Naive thymus-derived CD4-positive, alpha-beta T cell (primary cell): ENCODE data around the gene ARPC1A. TPM values are rescaled to one million over a fixed set of nuclear protein-coding genes. Genes with fewer than 3 reads are reported as not detected.

ENCODE experiments used
- ATAC-seq: fragments of 150-1000 bp; cut with Tn5 transposase; 2 replicates; pipeline ENCODE4 v1.10.0; 2021; ENCODE audit warnings: mild to moderate bottlenecking, moderate library complexity
- CTCF ChIA-PET: fragments of 350-600 bp; sonication (Branson Sonifier 250); formaldehyde crosslinking; loops from one replicate; lab custom pipeline; 2021; ENCODE audit warnings: antibody characterized with exemption; lab: Charles Lee
- POLR2A ChIA-PET: fragments of 350-600 bp; sonication (Branson Sonifier 250); formaldehyde crosslinking; loops from one replicate; lab custom pipeline; 2021; ENCODE audit warnings: antibody characterized with exemption, inconsistent platforms; lab: Charles Lee
- DNase-seq, 9 donors: peaks; one replicate each; pipeline versions ENCODE4 v3.0.0 to v3.0.0-alpha.2; 2020 to 2022; ENCODE audit warnings: mixed read lengths in 1 of 9
- H3K27ac ChIP-seq: one replicate; pipeline ENCODE4 v1.7.0; 2013; ENCODE audit warnings: mild to moderate bottlenecking, low read depth, low read length, moderate library complexity
- H3K27me3 ChIP-seq, 2 donors: one replicate each; pipeline ENCODE4 v1.7.0; 2013; ENCODE audit warnings: low read length in 2 of 2, mild to moderate bottlenecking in 2 of 2, moderate library complexity in 2 of 2; ENCODE audit not compliant: control insufficient read depth in 2 of 2, insufficient read depth in 2 of 2
- H3K36me3 ChIP-seq, 3 experiments: 1 replicate in 2 of 3; 2 replicates in 1 of 3; pipeline ENCODE4 v1.7.0; 2013; ENCODE audit warnings: low read length in 3 of 3, mild to moderate bottlenecking in 3 of 3, moderate library complexity in 1 of 3; ENCODE audit not compliant: insufficient read depth in 3 of 3, control insufficient read depth in 2 of 3
- H3K4me1 ChIP-seq, 2 donors: one replicate each; pipeline ENCODE4 v1.7.0; 2013; ENCODE audit warnings: low read length in 2 of 2, mild to moderate bottlenecking in 2 of 2, moderate library complexity in 1 of 2; ENCODE audit not compliant: control insufficient read depth in 2 of 2, insufficient read depth in 2 of 2
- H3K4me3 ChIP-seq: 2 replicates; pipeline ENCODE4 v1.7.0; 2013; ENCODE audit warnings: mild to moderate bottlenecking, low read length
- H3K9me3 ChIP-seq, 3 experiments: 1 replicate in 2 of 3; 2 replicates in 1 of 3; pipeline ENCODE4 v1.7.0; 2013; ENCODE audit warnings: low read length in 3 of 3; ENCODE audit not compliant: control insufficient read depth in 2 of 3
- H3K27ac Mint-ChIP-seq, 9 donors: one replicate each; pipeline ENCODE4 v1.8.0; 2020 to 2022; ENCODE audit warnings: mixed read lengths in 9 of 9, mild to moderate bottlenecking in 8 of 9, moderate library complexity in 5 of 9, inconsistent platforms in 2 of 9
- H3K27me3 Mint-ChIP-seq, 5 donors: one replicate each; pipeline ENCODE4 v1.8.0; 2021 to 2022; ENCODE audit warnings: mixed read lengths in 5 of 5, mild to moderate bottlenecking in 1 of 5
- H3K36me3 Mint-ChIP-seq, 5 donors: one replicate each; pipeline ENCODE4 v1.8.0; 2020 to 2022; ENCODE audit warnings: mixed read lengths in 5 of 5, mild to moderate bottlenecking in 3 of 5, inconsistent platforms in 1 of 5
- H3K4me1 Mint-ChIP-seq, 7 donors: one replicate each; pipeline ENCODE4 v1.8.0; 2020 to 2022; ENCODE audit warnings: mixed read lengths in 7 of 7, mild to moderate bottlenecking in 3 of 7, inconsistent platforms in 1 of 7
- H3K4me3 Mint-ChIP-seq, 10 donors: one replicate each; pipeline ENCODE4 v1.8.0; 2020 to 2022; ENCODE audit warnings: mild to moderate bottlenecking in 10 of 10, mixed read lengths in 10 of 10, moderate library complexity in 6 of 10, inconsistent platforms in 2 of 10
- H3K9me3 Mint-ChIP-seq, 11 donors: one replicate each; pipeline ENCODE4 v1.8.0; 2020 to 2022; ENCODE audit warnings: mixed read lengths in 11 of 11, mild to moderate bottlenecking in 4 of 11, inconsistent platforms in 1 of 11, moderate library complexity in 1 of 11
- intact Hi-C, 2 donors: fragments of 100-400 bp; cut with micrococcal nuclease; formaldehyde crosslinking; loops; one replicate each; pipeline ENCODE4 v1.15.1; 2023
- polyA plus RNA-seq, 2 donors: library from polyadenylated mRNA; unstranded; fragments of 300-500 nt; fragmentation: Illumina TruSeq; gene quantifications; one replicate each; pipeline ENCODE4 v1.2.3, GENCODE V29; 2021
- total RNA-seq, 6 experiments: library from RNA in 5 of 6; stranded (reverse) in 5 of 6; gene quantifications; 1 replicate in 5 of 6; 2 replicates in 1 of 6; pipeline ENCODE4 v1.2.3 and lab custom pipeline; 2021 to 2026

ARPC1A gene
- total and polyA plus RNA-seq, 7 experiments from 2014 or later = 28.1 to 101 (median 53.4) TPM

- H3K36me3 Mint-ChIP-seq = peaks cover 0 to 23% (median 4%) of the 10 kb centered on the region in 5 donors
- H3K9me3 ChIP-seq = no peaks in the 10 kb centered on the region
- DNase-seq = no peak
- peak overlapping the region; percentile 12 for H3K27ac ChIP-seq
- peak overlapping the region in 5 of 9 donors; percentile 49 to 96 (median 83) for H3K27ac Mint-ChIP-seq
- H3K4me3 ChIP-seq = no peak overlapping the region
- H3K4me3 Mint-ChIP-seq = peak overlapping the region in 2 of 10 donors; percentile 38 to 52
- no peaks in the 10 kb centered on the region for H3K9me3 Mint-ChIP-seq
- intact Hi-C loops = no loop called here
- peaks cover 4 to 9% of the 10 kb centered on the region in 2 donors for H3K4me1 ChIP-seq
- ChIA-PET POLR2A (interaction anchor here (0.6 to 4.9 kb wide), 5 partner anchors 9 to 405 kb away, joined by 3 to 55 read pairs (median 12); partner anchors contain the start of genes ARPC1B, BUD31 and PDAP1), CTCF (interaction anchor here (0.6 to 1.2 kb wide), 4 partner anchors 17 to 399 kb away, joined by 3 to 4 read pairs (median 4); partner anchors contain the start of gene ZNF655)
- H3K36me3 ChIP-seq = peaks cover 29 to 89% (median 55%) of the 10 kb centered on the region in 3 experiments
- ATAC-seq = no peak
- H3K27me3 ChIP-seq = no peaks in the 10 kb centered on the region
- no peaks in the 10 kb centered on the region for H3K27me3 Mint-ChIP-seq
- peaks cover 9 to 30% (median 18%) of the 10 kb centered on the region in 7 donors for H3K4me1 Mint-ChIP-seq
These were observed 65.4 kb downstream of the ARPC1A start for GRCh38 chr7:99390941-99391602.

- ATAC-seq (no peak), DNase-seq (no peak)
- H3K27ac ChIP-seq = peak overlapping the region; percentile 85
- no peaks in the 10 kb centered on the region for H3K27me3 ChIP-seq
- ChIA-PET POLR2A (interaction anchor here (1.1 to 4.9 kb wide), 6 partner anchors 9 to 23 kb away, joined by 4 to 55 read pairs (median 20); partner anchors contain the start of genes ARPC1B, BUD31 and PDAP1), CTCF (interaction anchor here (1.0 to 1.5 kb wide), 2 partner anchors 17 to 166 kb away, joined by 3 to 4 read pairs; partner anchors contain the start of genes BUD31, PDAP1 and ZNF655)
- Mint-ChIP-seq H3K27me3 (no peaks in the 10 kb centered on the region), H3K4me3 (peak overlapping the region in 6 of 10 donors; percentile 25 to 84 (median 52)), H3K9me3 (no peaks in the 10 kb centered on the region), H3K4me1 (peaks cover 9 to 26% (median 17%) of the 10 kb centered on the region in 7 donors), H3K27ac (peak overlapping the region; percentile 28 to 97 (median 73)), H3K36me3 (peaks cover 0 to 21% (median 2%) of the 10 kb centered on the region in 5 donors)
- H3K36me3 ChIP-seq = peaks cover 22 to 87% (median 48%) of the 10 kb centered on the region in 3 experiments
- peaks cover 4 to 9% of the 10 kb centered on the region in 2 donors for H3K4me1 ChIP-seq
- intact Hi-C loops = loop anchor here in 1 of 2 donors (2.0 kb wide), 1 partner anchor 17 kb away; the partner anchor contains the start of gene ARPC1B
- no peak overlapping the region for H3K4me3 ChIP-seq
- no peaks in the 10 kb centered on the region for H3K9me3 ChIP-seq
These were observed 66.3 kb downstream of the ARPC1A start for GRCh38 chr7:99392046-99392445.

GRCh38 chr7:99392659-99393354 is 67.1 kb downstream of the ARPC1A start:
- H3K36me3 ChIP-seq = peaks cover 22 to 87% (median 48%) of the 10 kb centered on the region in 3 experiments
- no peaks in the 10 kb centered on the region for H3K9me3 ChIP-seq
- no peaks in the 10 kb centered on the region for H3K27me3 ChIP-seq
- intact Hi-C loops = loop anchor here (1.0 to 2.0 kb wide), 4 partner anchors 12 to 19 kb away; partner anchors contain the start of genes ARPC1B (in 2 of the 2), BUD31 (in 2 of the 2) and PDAP1 (in 2 of the 2)
- no peaks in the 10 kb centered on the region for H3K27me3 Mint-ChIP-seq
- peak overlapping the region; percentile 55 for H3K4me3 ChIP-seq
- ChIA-PET CTCF (interaction anchor here (1.5 to 1.6 kb wide), 2 partner anchors 16 to 30 kb away, joined by 3 to 8 read pairs; partner anchors contain the start of genes BUD31 and PDAP1), POLR2A (interaction anchor here (0.5 to 4.9 kb wide), 12 partner anchors 10 to 106 kb away, joined by 3 to 55 read pairs (median 6); partner anchors contain the start of genes ARPC1A, ARPC1B, BUD31 and CPSF4)
- H3K27ac Mint-ChIP-seq = peak overlapping the region; percentile 85 to 97 (median 95)
- DNase-seq (peak; percentile 72 to 87 (median 83)), ATAC-seq (peak; percentile 98)
- H3K4me1 Mint-ChIP-seq = peaks cover 10 to 28% (median 17%) of the 10 kb centered on the region in 7 donors
- peak overlapping the region; percentile 85 for H3K27ac ChIP-seq
- peaks cover 0 to 20% (median 2%) of the 10 kb centered on the region in 5 donors for H3K36me3 Mint-ChIP-seq
- H3K9me3 Mint-ChIP-seq = peaks cover 0 to 1% (median 0%) of the 10 kb centered on the region in 11 donors
- peak overlapping the region; percentile 74 to 91 (median 84) for H3K4me3 Mint-ChIP-seq
- H3K4me1 ChIP-seq = peaks cover 4 to 9% of the 10 kb centered on the region in 2 donors

GRCh38 chr7:99393355-99394187 is 67.9 kb downstream of the ARPC1A start:
- Histone ChIP-seq H3K9me3 (no peaks in the 10 kb centered on the region), H3K27ac (peak overlapping the region; percentile 85), H3K27me3 (no peaks in the 10 kb centered on the region), H3K36me3 (peaks cover 22 to 87% (median 41%) of the 10 kb centered on the region in 3 experiments), H3K4me3 (peak overlapping the region; percentile 55), H3K4me1 (peaks cover 4 to 9% of the 10 kb centered on the region in 2 donors)
- no peaks in the 10 kb centered on the region for H3K27me3 Mint-ChIP-seq
- ChIA-PET CTCF (interaction anchor here (1.5 to 1.6 kb wide), 3 partner anchors 15 to 31 kb away, joined by 3 to 8 read pairs (median 4); partner anchors contain the start of genes BUD31 and PDAP1), POLR2A (interaction anchor here (0.5 to 4.9 kb wide), 12 partner anchors 10 to 105 kb away, joined by 3 to 55 read pairs (median 6); partner anchors contain the start of genes ARPC1A, ARPC1B, BUD31 and CPSF4)
- H3K9me3 Mint-ChIP-seq = peaks cover 0 to 2% (median 0%) of the 10 kb centered on the region in 11 donors
- intact Hi-C loops = loop anchor here (1.0 to 2.0 kb wide), 4 partner anchors 12 to 19 kb away; partner anchors contain the start of genes ARPC1B (in 2 of the 2), BUD31 (in 2 of the 2) and PDAP1 (in 2 of the 2)
- no peak for DNase-seq
- H3K4me1 Mint-ChIP-seq = peaks cover 17 to 31% (median 19%) of the 10 kb centered on the region in 7 donors
- no peak for ATAC-seq
- peak overlapping the region; percentile 74 to 91 (median 84) for H3K4me3 Mint-ChIP-seq
- H3K27ac Mint-ChIP-seq = peak overlapping the region; percentile 85 to 97 (median 95)
- peaks cover 0 to 22% (median 5%) of the 10 kb centered on the region in 5 donors for H3K36me3 Mint-ChIP-seq

- Mint-ChIP-seq H3K36me3 (peaks cover 0 to 22% (median 5%) of the 10 kb centered on the region in 5 donors), H3K27ac (peak overlapping the region in 7 of 9 donors; percentile 57 to 97 (median 89)), H3K9me3 (peaks cover 0 to 2% (median 0%) of the 10 kb centered on the region in 11 donors), H3K4me3 (peak overlapping the region in 4 of 10 donors; percentile 82 to 91 (median 84)), H3K27me3 (no peaks in the 10 kb centered on the region), H3K4me1 (peaks cover 17 to 36% (median 23%) of the 10 kb centered on the region in 7 donors)
- Histone ChIP-seq H3K9me3 (no peaks in the 10 kb centered on the region), H3K27ac (peak overlapping the region; percentile 85), H3K4me3 (no peak overlapping the region), H3K27me3 (no peaks in the 10 kb centered on the region), H3K4me1 (peaks cover 4 to 9% of the 10 kb centered on the region in 2 donors), H3K36me3 (peaks cover 22 to 91% (median 41%) of the 10 kb centered on the region in 3 experiments)
- ChIA-PET POLR2A (interaction anchor here (0.7 to 4.9 kb wide), 7 partner anchors 9 to 72 kb away, joined by 4 to 55 read pairs (median 15); partner anchors contain the start of genes ARPC1B, BUD31, CPSF4 and PDAP1), CTCF (interaction anchor here (1.5 to 1.6 kb wide), 2 partner anchors 27 to 32 kb away, joined by 4 to 8 read pairs; no protein-coding TSS in a partner anchor)
- intact Hi-C loops = no loop called here
- no peak for ATAC-seq
- DNase-seq = no peak
These were observed 68.4 kb downstream of the ARPC1A start for GRCh38 chr7:99394188-99394502.
